Neural cell (in vitro differentiated cells): ENCODE data around the gene C1QTNF8. TPM values are rescaled to one million over a fixed set of nuclear protein-coding genes. Genes with fewer than 3 reads are reported as not detected.

Source experiments
- H2AFZ ChIP-seq: fragments of 200-600, 300-800 bp; sonication (generic), shearing (Covaris generic); 2 replicates; pipeline ENCODE4 v1.6.0; 2014; ENCODE audit warnings: low read depth, mild to moderate bottlenecking, antibody characterized with exemption, low read length, moderate library complexity
- H3F3A ChIP-seq: fragments of 200-600 bp; shearing (Covaris generic); 2 replicates; pipeline ENCODE4 v1.6.1; 2016; ENCODE audit warnings: mild to moderate bottlenecking, moderate library complexity, mixed read lengths, antibody characterized with exemption, low read length; ENCODE audit not compliant: insufficient read depth, poor library complexity, severe bottlenecking
- H3K27ac ChIP-seq: fragments of 200-600, 300-800 bp; sonication (generic), shearing (Covaris generic); 2 replicates; pipeline ENCODE4 v1.5.1; 2014; ENCODE audit warnings: mild to moderate bottlenecking, low read length, moderate library complexity
- H3K27me3 ChIP-seq: fragments of 300-800, 200-600 bp; sonication (generic), shearing (Covaris generic); 2 replicates; pipeline ENCODE4 v1.6.0; 2014; ENCODE audit warnings: mild to moderate bottlenecking, low read depth, low read length, moderate library complexity; ENCODE audit not compliant: insufficient read depth
- H3K36me3 ChIP-seq: fragments of 300-800, 200-600 bp; sonication (generic), shearing (Covaris generic); 2 replicates; pipeline ENCODE4 v1.5.1; 2014; ENCODE audit warnings: mild to moderate bottlenecking, antibody characterized with exemption, low read length, moderate library complexity; ENCODE audit not compliant: insufficient read depth
- H3K4me2 ChIP-seq: fragments of 300-800, 200-600 bp; sonication (generic), shearing (Covaris generic); 2 replicates; pipeline ENCODE4 v1.6.0; 2014; ENCODE audit warnings: mild to moderate bottlenecking, low read length
- H3K4me3 ChIP-seq: fragments of 300-800, 200-600 bp; sonication (generic), shearing (Covaris generic); 2 replicates; pipeline ENCODE4 v1.5.1; 2014; ENCODE audit warnings: mild to moderate bottlenecking, low read length, moderate library complexity
- H3K79me2 ChIP-seq: fragments of 200-600 bp; shearing (Covaris generic); replicated peaks from 2 replicates; pipeline ENCODE4 v1.6.0; 2014; ENCODE audit warnings: mild to moderate bottlenecking, low read length, moderate library complexity; ENCODE audit not compliant: insufficient read depth
- H3K9ac ChIP-seq: fragments of 300-800, 200-600 bp; sonication (generic), shearing (Covaris generic); 2 replicates; pipeline ENCODE4 v1.6.1; 2016; ENCODE audit warnings: mild to moderate bottlenecking, low read length, mixed read lengths
- H3K9me2 ChIP-seq: fragments of 200-600 bp; shearing (Covaris generic); 2 replicates; pipeline ENCODE4 v1.6.1; 2016; ENCODE audit warnings: mild to moderate bottlenecking, low read length, mixed read lengths; ENCODE audit not compliant: insufficient read depth
- H3K9me3 ChIP-seq: fragments of 200-600, 300-800 bp; sonication (generic), shearing (Covaris generic); 2 replicates; pipeline ENCODE4 v1.6.1; 2016; ENCODE audit warnings: mild to moderate bottlenecking, mixed run types, low read length, moderate library complexity, mixed read lengths
- H4K20me1 ChIP-seq: fragments of 200-600 bp; shearing (Covaris generic); 2 replicates; pipeline ENCODE4 v1.6.1; 2016; ENCODE audit warnings: mild to moderate bottlenecking, mixed run types; ENCODE audit not compliant: insufficient read depth
- CTCF ChIP-seq: fragments of 450-650 bp; IDR thresholded peaks from 2 replicates; pipeline ENCODE4 v1.5.1; 2014; ENCODE audit warnings: antibody characterized with exemption, mild to moderate bottlenecking, moderate library complexity; ENCODE audit not compliant: poor library complexity, severe bottlenecking
- EP300 ChIP-seq: fragments of 450-650 bp; conservative IDR thresholded peaks from 2 replicates; pipeline ENCODE4 v1.6.1; 2014; ENCODE audit warnings: antibody characterized with exemption, mild to moderate bottlenecking, moderate library complexity; ENCODE audit not compliant: poor library complexity, severe bottlenecking
- EZH2 ChIP-seq: fragments of 200-600, 300-800 bp; shearing (Covaris generic), sonication (generic); IDR thresholded peaks from 2 replicates; pipeline ENCODE4 v1.6.1; 2014; ENCODE audit warnings: antibody characterized with exemption, low read length, borderline replicate concordance, mild to moderate bottlenecking; ENCODE audit not compliant: insufficient read depth, poor library complexity, severe bottlenecking
- MXI1 ChIP-seq: fragments of 450-650 bp; conservative IDR thresholded peaks from 2 replicates; pipeline ENCODE4 v1.6.1; 2014; ENCODE audit warnings: antibody characterized with exemption, mild to moderate bottlenecking; ENCODE audit not compliant: poor library complexity, severe bottlenecking
- POLR2AphosphoS5 ChIP-seq: IDR thresholded peaks from 2 replicates; pipeline ENCODE4 v1.6.1; 2012
- RAD21 ChIP-seq: fragments of 450-650 bp; conservative IDR thresholded peaks from 2 replicates; pipeline ENCODE4 v1.6.1; 2014; ENCODE audit warnings: antibody characterized with exemption, mild to moderate bottlenecking, moderate library complexity
- SMC3 ChIP-seq: fragments of 450-650 bp; conservative IDR thresholded peaks from 2 replicates; pipeline ENCODE4 v1.6.1; 2014; ENCODE audit warnings: antibody characterized with exemption, mild to moderate bottlenecking, moderate library complexity; ENCODE audit not compliant: poor library complexity
- TAF1 ChIP-seq: IDR thresholded peaks from 2 replicates; pipeline ENCODE4 v1.6.1; 2012; ENCODE audit warnings: low read depth
- polyA plus RNA-seq: library from polyadenylated mRNA; depleted of rRNA; stranded (reverse); fragments of >200 nt; gene quantifications from 2 replicates; pipeline ENCODE4 v1.2.3, GENCODE V29; 2014
- TF ChIP-seq, protein P1 (sequence below): IDR thresholded peaks from 2 replicates; pipeline ENCODE4 v1.6.1; 2012; ENCODE audit warnings: borderline replicate concordance

The C1QTNF8 gene
- polyA plus RNA-seq, 1 donor from 2014 or later, result 0.79 TPM

DNA sequence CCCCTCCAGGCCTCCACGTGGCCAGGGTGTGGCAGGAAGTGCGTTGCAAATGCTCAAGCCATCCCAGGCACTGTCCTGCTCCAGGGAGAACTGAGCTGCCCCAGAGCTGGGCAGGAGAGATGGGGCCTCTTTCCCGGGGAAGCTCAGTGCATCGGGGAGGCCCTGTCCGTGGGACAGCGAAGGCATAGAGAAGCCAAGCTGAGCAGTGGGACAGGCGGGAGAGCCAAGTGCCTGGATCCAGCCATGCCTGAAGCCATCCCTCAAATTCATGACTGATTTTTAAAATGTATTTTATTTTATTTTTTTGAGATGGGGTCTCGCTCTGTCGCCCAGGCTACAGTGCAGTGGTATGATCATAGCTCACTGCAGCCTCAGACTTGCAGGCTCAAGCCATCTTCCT is 48.9 kb downstream of the C1QTNF8 start:
- no peak overlapping the region for H3K9ac ChIP-seq

GRCh38 chr16:1045993-1046911 is 49.8 kb downstream of the C1QTNF8 start:
- H3K27ac ChIP-seq, result no peak overlapping the region
- H3F3A ChIP-seq, result no peaks in the 10 kb centered on the region
- H3K4me3 ChIP-seq, result no peak overlapping the region
- no peaks in the 10 kb centered on the region for H3K9me2 ChIP-seq
- H3K79me2 ChIP-seq, result no peaks in the 10 kb centered on the region
- H4K20me1 ChIP-seq, result no peaks in the 10 kb centered on the region
- no peaks in the 10 kb centered on the region for H3K9me3 ChIP-seq
- no peak overlapping the region for H3K9ac ChIP-seq
- no peaks in the 10 kb centered on the region for H3K36me3 ChIP-seq
- no peak overlapping the region for H2AFZ ChIP-seq
- no peaks in the 10 kb centered on the region for H3K27me3 ChIP-seq
- H3K4me2 ChIP-seq, result no peak overlapping the region
- TF ChIP-seq RAD21 (no peak), MXI1 (no peak), POLR2AphosphoS5 (no peak), EP300 (no peak), TAF1 (no peak), SMC3 (no peak)
- TF ChIP-seq, protein P1, sequence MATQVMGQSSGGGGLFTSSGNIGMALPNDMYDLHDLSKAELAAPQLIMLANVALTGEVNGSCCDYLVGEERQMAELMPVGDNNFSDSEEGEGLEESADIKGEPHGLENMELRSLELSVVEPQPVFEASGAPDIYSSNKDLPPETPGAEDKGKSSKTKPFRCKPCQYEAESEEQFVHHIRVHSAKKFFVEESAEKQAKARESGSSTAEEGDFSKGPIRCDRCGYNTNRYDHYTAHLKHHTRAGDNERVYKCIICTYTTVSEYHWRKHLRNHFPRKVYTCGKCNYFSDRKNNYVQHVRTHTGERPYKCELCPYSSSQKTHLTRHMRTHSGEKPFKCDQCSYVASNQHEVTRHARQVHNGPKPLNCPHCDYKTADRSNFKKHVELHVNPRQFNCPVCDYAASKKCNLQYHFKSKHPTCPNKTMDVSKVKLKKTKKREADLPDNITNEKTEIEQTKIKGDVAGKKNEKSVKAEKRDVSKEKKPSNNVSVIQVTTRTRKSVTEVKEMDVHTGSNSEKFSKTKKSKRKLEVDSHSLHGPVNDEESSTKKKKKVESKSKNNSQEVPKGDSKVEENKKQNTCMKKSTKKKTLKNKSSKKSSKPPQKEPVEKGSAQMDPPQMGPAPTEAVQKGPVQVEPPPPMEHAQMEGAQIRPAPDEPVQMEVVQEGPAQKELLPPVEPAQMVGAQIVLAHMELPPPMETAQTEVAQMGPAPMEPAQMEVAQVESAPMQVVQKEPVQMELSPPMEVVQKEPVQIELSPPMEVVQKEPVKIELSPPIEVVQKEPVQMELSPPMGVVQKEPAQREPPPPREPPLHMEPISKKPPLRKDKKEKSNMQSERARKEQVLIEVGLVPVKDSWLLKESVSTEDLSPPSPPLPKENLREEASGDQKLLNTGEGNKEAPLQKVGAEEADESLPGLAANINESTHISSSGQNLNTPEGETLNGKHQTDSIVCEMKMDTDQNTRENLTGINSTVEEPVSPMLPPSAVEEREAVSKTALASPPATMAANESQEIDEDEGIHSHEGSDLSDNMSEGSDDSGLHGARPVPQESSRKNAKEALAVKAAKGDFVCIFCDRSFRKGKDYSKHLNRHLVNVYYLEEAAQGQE, result no peak

More for the DNA sequence above, 48.9 kb downstream of the C1QTNF8 start:
- H3K9me2 ChIP-seq, result no peaks in the 10 kb centered on the region
- no peaks in the 10 kb centered on the region for H3F3A ChIP-seq
- no peaks in the 10 kb centered on the region for H3K9me3 ChIP-seq
- no peak overlapping the region for H3K4me2 ChIP-seq
- H3K79me2 ChIP-seq, result no peaks in the 10 kb centered on the region
- no peaks in the 10 kb centered on the region for H3K36me3 ChIP-seq
- no peak overlapping the region for H3K4me3 ChIP-seq
- H4K20me1 ChIP-seq, result no peaks in the 10 kb centered on the region
- H3K27me3 ChIP-seq, result no peaks in the 10 kb centered on the region
- no peak overlapping the region for H3K27ac ChIP-seq
- no peak for TF ChIP-seq SMC3
- TF ChIP-seq RAD21, result no peak
- TF ChIP-seq EZH2, result no peak
- TF ChIP-seq TAF1, result no peak
- TF ChIP-seq CTCF, result no peak
- TF ChIP-seq MXI1, result no peak
- no peak for TF ChIP-seq POLR2AphosphoS5
- TF ChIP-seq, protein P1, result no peak
- no peak for TF ChIP-seq EP300
- no peak overlapping the region for H2AFZ ChIP-seq
